ENCODE measurements around the gene ACP7. TPM values are rescaled to one million over a fixed set of nuclear protein-coding genes. Genes with fewer than 3 reads are reported as not detected.

Gene ACP7
- total and polyA plus RNA-seq, 2 of the 4 experiments (the other 2 are of a cell fraction): not detected

- Histone ChIP-seq H3K18ac (ENCODE audit: low read depth, low read length) (no peak overlapping the region), H3K9ac (ENCODE audit: low read depth, low read length) (no peak overlapping the region), H3K4me3 (ENCODE audit: insufficient read depth, low read depth, low read length) (no peak overlapping the region), H2BK20ac (ENCODE audit: low read depth, low read length) (no peak overlapping the region), H2BK5ac (ENCODE audit: low read depth, low read length, poor library complexity, severe bottlenecking) (no peak overlapping the region), H4K8ac (ENCODE audit: low read depth in 2 of 2, low read length in 2 of 2) (no peak overlapping the region), H3K9me3 (ENCODE audit: control insufficient read depth, insufficient read depth, low read length) (no peaks in the 10 kb centered on the region), H2AK5ac (ENCODE audit: low read depth, low read length) (no peak overlapping the region; the same call in 1 of the 2 replicates), H2AK9ac (replicated peaks; ENCODE audit: low read depth, low read length, poor library complexity) (peak overlapping the region; percentile 44), H2AFZ (replicated peaks; ENCODE audit: low read length, poor library complexity) (no peak overlapping the region), H3K9me1 (ENCODE audit: insufficient read depth, low read length) (peaks cover 2% of the 10 kb centered on the region; the same call in 1 of the 2 replicates), H4K91ac (ENCODE audit: insufficient read depth, low read depth, low read length) (no peak overlapping the region), H3K23ac (ENCODE audit: low read depth, low read length) (no peak overlapping the region), H2BK120ac (ENCODE audit: low read depth, low read length) (no peak overlapping the region), H3K56ac (ENCODE audit: extremely low read depth, insufficient read depth, low read length) (no peak overlapping the region), H3K36me3 (ENCODE audit: control insufficient read depth, insufficient read depth, low read length) (no peaks in the 10 kb centered on the region), H3K14ac (replicated peaks; ENCODE audit: low read depth, low read length) (no peak overlapping the region; the same call in 1 of the 2 replicates), H4K5ac (ENCODE audit: low read depth, low read length) (no peak overlapping the region), H2BK15ac (ENCODE audit: low read depth, low read length) (no peak overlapping the region), H3K79me1 (ENCODE audit: low read depth in 1 of 2, low read length in 2 of 2) (peaks cover 40 to 87% of the 10 kb centered on the region in 2 experiments), H3K27ac (ENCODE audit: insufficient read depth, low read length) (no peak overlapping the region), H3K27me3 (ENCODE audit: control insufficient read depth, insufficient read depth, low read length) (no peaks in the 10 kb centered on the region), H3K4me2 (ENCODE audit: low read depth, low read length) (no peak overlapping the region), H3K4me1 (ENCODE audit: control insufficient read depth, insufficient read depth, low read length) (peaks cover 10% of the 10 kb centered on the region; the same call in 1 of the 2 replicates), H4K20me1 (ENCODE audit: insufficient read depth, low read length) (peaks cover 54% of the 10 kb centered on the region), H3K4ac (ENCODE audit: low read depth, low read length) (no peak overlapping the region)
- ChIA-PET CTCF (no interaction called here), POLR2A (ENCODE audit: unreplicated experiment) (no interaction called here)
- no peak for DNase-seq
- intact Hi-C loops (cut with micrococcal nuclease): no loop called here
- ATAC-seq (ENCODE audit: low read depth): no peak
- BruUV-seq (replicated peaks): no TSS peak
- dilution Hi-C loops (cut with HindIII; ENCODE audit: low sequenced_read_pairs, unreplicated experiment): no loop called here
- in situ Hi-C loops (cut with MboI; ENCODE audit: low sequenced_read_pairs): no loop called here
- WGBS, 2 experiments (ENCODE audit: extremely low coverage in 2 of 2, insufficient read length in 1 of 2): 85% methylated on average over 6 of the region's 22 CpGs; no CpG with 5 or more reads in 1 of the 2 experiments
- TF ChIP-seq MXI1 (IDR thresholded peaks at IDR 0.05; ENCODE audit: borderline replicate concordance, low read depth, low read length): no peak
- TF ChIP-seq RCOR1 (IDR thresholded peaks at IDR 0.05; ENCODE audit: insufficient replicate concordance, low read length): no peak
- no peak for TF ChIP-seq RAD21 (IDR thresholded peaks at IDR 0.05; ENCODE audit: low read length)
- TF ChIP-seq ELK1 (IDR thresholded peaks at IDR 0.05; ENCODE audit: borderline replicate concordance, low read depth, low read length): no peak
- no peak for TF ChIP-seq POLR2A (IDR thresholded peaks at IDR 0.05; ENCODE audit: low read depth, low read length)
- TF ChIP-seq FOS (IDR thresholded peaks at IDR 0.05; ENCODE audit: low read depth, low read length): no peak
- TF ChIP-seq, protein P1, sequence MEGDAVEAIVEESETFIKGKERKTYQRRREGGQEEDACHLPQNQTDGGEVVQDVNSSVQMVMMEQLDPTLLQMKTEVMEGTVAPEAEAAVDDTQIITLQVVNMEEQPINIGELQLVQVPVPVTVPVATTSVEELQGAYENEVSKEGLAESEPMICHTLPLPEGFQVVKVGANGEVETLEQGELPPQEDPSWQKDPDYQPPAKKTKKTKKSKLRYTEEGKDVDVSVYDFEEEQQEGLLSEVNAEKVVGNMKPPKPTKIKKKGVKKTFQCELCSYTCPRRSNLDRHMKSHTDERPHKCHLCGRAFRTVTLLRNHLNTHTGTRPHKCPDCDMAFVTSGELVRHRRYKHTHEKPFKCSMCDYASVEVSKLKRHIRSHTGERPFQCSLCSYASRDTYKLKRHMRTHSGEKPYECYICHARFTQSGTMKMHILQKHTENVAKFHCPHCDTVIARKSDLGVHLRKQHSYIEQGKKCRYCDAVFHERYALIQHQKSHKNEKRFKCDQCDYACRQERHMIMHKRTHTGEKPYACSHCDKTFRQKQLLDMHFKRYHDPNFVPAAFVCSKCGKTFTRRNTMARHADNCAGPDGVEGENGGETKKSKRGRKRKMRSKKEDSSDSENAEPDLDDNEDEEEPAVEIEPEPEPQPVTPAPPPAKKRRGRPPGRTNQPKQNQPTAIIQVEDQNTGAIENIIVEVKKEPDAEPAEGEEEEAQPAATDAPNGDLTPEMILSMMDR (conservative IDR thresholded peaks at IDR 0.05; ENCODE audit: low read depth, low read length): no peak
Observed at GRCh38 chr19:39130337-39131254, 46.4 kb downstream of the ACP7 start.
